ENCODE measurements around the gene CTTNBP2NL. TPM values are rescaled to one million over a fixed set of nuclear protein-coding genes. Genes with fewer than 3 reads are reported as not detected.
A peak's percentile ranks its signal among the peaks of the same experiment; 100 is the strongest.

CTTNBP2NL gene, protein sequence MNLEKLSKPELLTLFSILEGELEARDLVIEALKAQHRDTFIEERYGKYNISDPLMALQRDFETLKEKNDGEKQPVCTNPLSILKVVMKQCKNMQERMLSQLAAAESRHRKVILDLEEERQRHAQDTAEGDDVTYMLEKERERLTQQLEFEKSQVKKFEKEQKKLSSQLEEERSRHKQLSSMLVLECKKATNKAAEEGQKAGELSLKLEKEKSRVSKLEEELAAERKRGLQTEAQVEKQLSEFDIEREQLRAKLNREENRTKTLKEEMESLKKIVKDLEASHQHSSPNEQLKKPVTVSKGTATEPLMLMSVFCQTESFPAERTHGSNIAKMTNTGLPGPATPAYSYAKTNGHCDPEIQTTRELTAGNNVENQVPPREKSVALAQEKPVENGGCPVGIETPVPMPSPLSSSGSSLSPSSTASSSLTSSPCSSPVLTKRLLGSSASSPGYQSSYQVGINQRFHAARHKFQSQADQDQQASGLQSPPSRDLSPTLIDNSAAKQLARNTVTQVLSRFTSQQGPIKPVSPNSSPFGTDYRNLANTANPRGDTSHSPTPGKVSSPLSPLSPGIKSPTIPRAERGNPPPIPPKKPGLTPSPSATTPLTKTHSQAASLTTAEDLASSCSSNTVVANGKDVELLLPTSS
- total RNA-seq (2014; rRNA removed; shearing (Covaris generic)), result 13.3 and 18.5 TPM in 2 replicates
- 28.9 and 31.0 TPM in 2 replicates for polyA plus RNA-seq (2016; fragmentation: Nextera tagmentation; extraction: Ambion mirVana)
- long read RNA-seq, full-length matches to known transcripts, result 4 of 8 reads
- long read RNA-seq, partial matches to known transcripts, result 2 of 8 reads
- long read RNA-seq, other reads (novel, unspliced or antisense), result 2 of 8 reads

DNA sequence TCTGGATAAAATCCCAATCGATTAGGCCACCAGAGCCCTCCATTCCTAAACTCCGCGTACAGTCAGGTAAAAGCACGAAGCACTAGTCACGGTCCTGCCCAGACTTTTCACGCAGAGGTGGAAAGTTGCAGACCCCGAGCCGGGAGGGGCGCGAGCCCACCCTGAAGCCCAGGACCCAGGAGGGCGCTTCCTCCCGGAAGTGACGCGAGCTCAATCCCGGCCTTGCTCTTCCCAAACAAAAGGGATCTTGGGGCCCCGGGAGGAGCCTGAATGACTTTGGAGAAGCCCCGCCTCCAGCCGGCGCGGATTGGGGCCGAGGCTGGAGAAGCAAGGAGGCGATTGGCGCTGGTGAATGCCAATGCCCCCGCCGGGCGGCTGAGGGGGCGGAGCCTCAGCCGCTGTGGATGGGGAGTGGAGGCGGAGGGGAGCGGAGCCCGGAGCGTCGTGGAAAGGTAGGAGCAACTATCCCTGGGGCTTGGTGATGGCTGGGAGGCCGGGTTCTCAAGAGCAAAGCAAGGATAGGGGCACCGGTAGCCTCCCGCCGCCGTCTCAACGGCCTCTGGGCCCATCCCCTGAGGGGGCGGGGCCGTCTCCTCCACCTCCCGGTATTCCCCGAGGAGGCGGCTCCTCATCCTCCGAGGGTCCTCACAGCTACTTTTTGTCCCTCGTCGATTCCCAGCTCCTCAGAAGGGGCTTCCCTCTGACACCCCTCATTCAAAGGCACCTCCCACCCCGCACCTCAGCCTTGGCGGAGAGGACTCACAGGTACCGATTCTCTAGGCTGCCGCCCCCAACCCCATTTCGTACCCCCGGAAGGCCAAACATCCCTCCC, at the start of gene CTTNBP2NL:
Gene CTTNBP2NL, plus strand, starts transcription at position 394 of the 832 bp plus-strand sequence. CDS start 19,952 bp downstream, outside the sequence.
- no peaks in the 10 kb centered on the region for H3K36me3 ChIP-seq (ENCODE audit: insufficient read depth)

DNA sequence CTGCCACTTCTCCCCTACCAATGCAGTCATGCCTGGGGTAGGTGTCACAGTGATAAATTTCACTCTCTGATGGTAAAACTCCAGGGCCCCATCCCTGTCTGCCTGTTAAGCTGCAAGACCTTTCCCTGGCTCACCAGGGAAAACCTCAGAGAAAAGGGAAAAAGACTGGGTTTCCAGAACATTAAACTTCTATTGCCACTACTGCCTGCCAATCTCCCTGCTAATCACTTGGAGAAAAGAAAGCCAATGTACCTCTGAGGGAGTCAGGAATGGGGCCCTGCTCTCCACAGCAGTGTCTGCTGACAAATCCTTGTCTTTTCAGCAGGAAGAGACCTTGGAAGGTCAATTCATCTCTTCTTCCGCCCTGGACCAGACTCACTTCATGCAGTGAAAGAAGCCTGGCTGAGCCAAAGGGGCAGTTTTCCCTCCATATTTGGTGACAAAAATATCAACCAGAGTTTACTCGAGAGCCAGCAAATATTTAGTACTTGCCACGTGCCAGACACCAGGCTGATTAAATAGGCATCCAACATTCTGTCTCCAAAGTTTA, 49.1 kb upstream of the CTTNBP2NL start:
- Histone ChIP-seq H3F3A (replicated peaks; ENCODE audit: low read depth) (no peaks in the 10 kb centered on the region), H2AFZ (0 out of 2 replicates have a peak overlapping the region, but pooled peaks have one; percentile 38), H3K79me2 (replicated peaks; ENCODE audit: insufficient read depth) (no peaks in the 10 kb centered on the region), H3K9me2 (ENCODE audit: insufficient read depth) (no peaks in the 10 kb centered on the region), H4K20me1 (replicated peaks; ENCODE audit: insufficient read depth) (no peaks in the 10 kb centered on the region), H3K27me3 (ENCODE audit: insufficient read depth) (no peaks in the 10 kb centered on the region), H3K4me3 (no peak overlapping the region), H3K36me3 (ENCODE audit: insufficient read depth) (0 out of 2 replicates have a peak, but pooled peaks cover 3% of the 10 kb centered on the region), H3K27ac (ENCODE audit: low read depth) (no peak overlapping the region), H3K4me2 (no peak overlapping the region), H3K4me1 (ENCODE audit: insufficient read depth) (no peaks in the 10 kb centered on the region)
- H3K4me1 Mint-ChIP-seq, result no peaks in the 10 kb centered on the region
- no peak overlapping the region for H3K27ac Mint-ChIP-seq
- no peaks in the 10 kb centered on the region for H3K27me3 Mint-ChIP-seq (ENCODE audit: insufficient read depth, low read depth, poor library complexity)
- peaks cover 12% of the 10 kb centered on the region for H3K9me3 Mint-ChIP-seq
- peaks cover 7% of the 10 kb centered on the region for H3K36me3 Mint-ChIP-seq (ENCODE audit: low read depth)
- DNase-seq (ENCODE audit: low spot score) (no peak), ATAC-seq (no peak)
- H3K4me3 Mint-ChIP-seq, result no peak overlapping the region
- TF ChIP-seq, protein P1, sequence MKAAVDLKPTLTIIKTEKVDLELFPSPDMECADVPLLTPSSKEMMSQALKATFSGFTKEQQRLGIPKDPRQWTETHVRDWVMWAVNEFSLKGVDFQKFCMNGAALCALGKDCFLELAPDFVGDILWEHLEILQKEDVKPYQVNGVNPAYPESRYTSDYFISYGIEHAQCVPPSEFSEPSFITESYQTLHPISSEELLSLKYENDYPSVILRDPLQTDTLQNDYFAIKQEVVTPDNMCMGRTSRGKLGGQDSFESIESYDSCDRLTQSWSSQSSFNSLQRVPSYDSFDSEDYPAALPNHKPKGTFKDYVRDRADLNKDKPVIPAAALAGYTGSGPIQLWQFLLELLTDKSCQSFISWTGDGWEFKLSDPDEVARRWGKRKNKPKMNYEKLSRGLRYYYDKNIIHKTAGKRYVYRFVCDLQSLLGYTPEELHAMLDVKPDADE (IDR thresholded peaks at IDR 0.05), result no peak
- TF ChIP-seq NANOG (IDR thresholded peaks at IDR 0.05; ENCODE audit: borderline replicate concordance) (no peak), CREB1 (CRISPR knock-in tag; IDR thresholded peaks at IDR 0.05; ENCODE audit: low read depth) (no peak)
- TF ChIP-seq, protein P2, sequence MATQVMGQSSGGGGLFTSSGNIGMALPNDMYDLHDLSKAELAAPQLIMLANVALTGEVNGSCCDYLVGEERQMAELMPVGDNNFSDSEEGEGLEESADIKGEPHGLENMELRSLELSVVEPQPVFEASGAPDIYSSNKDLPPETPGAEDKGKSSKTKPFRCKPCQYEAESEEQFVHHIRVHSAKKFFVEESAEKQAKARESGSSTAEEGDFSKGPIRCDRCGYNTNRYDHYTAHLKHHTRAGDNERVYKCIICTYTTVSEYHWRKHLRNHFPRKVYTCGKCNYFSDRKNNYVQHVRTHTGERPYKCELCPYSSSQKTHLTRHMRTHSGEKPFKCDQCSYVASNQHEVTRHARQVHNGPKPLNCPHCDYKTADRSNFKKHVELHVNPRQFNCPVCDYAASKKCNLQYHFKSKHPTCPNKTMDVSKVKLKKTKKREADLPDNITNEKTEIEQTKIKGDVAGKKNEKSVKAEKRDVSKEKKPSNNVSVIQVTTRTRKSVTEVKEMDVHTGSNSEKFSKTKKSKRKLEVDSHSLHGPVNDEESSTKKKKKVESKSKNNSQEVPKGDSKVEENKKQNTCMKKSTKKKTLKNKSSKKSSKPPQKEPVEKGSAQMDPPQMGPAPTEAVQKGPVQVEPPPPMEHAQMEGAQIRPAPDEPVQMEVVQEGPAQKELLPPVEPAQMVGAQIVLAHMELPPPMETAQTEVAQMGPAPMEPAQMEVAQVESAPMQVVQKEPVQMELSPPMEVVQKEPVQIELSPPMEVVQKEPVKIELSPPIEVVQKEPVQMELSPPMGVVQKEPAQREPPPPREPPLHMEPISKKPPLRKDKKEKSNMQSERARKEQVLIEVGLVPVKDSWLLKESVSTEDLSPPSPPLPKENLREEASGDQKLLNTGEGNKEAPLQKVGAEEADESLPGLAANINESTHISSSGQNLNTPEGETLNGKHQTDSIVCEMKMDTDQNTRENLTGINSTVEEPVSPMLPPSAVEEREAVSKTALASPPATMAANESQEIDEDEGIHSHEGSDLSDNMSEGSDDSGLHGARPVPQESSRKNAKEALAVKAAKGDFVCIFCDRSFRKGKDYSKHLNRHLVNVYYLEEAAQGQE (IDR thresholded peaks at IDR 0.05; ENCODE audit: unreplicated experiment), result no peak

More for the DNA sequence above, at the start of gene CTTNBP2NL:
- Mint-ChIP-seq H3K27ac (peak within 1 kb of the TSS; percentile 99), H3K9me3 (no peaks in the 10 kb centered on the region), H3K36me3 (ENCODE audit: low read depth) (no peaks in the 10 kb centered on the region), H3K4me3 (peak within 1 kb of the TSS; percentile 98), H3K27me3 (ENCODE audit: insufficient read depth, low read depth, poor library complexity) (peaks cover 2% of the 10 kb centered on the region), H3K4me1 (peaks cover 42% of the 10 kb centered on the region)
- peak; percentile 90 for ATAC-seq
- TF ChIP-seq, protein P1 (IDR thresholded peaks at IDR 0.05), result peak; percentile 45; the same call in 1 of the 2 replicates
- peak; percentile 90 for TF ChIP-seq POLR2AphosphoS5 (IDR thresholded peaks at IDR 0.05; ENCODE audit: low read depth)
- TF ChIP-seq CREB1 (CRISPR knock-in tag; IDR thresholded peaks at IDR 0.05; ENCODE audit: low read depth), result peak; percentile 87
- TF ChIP-seq, protein P3, sequence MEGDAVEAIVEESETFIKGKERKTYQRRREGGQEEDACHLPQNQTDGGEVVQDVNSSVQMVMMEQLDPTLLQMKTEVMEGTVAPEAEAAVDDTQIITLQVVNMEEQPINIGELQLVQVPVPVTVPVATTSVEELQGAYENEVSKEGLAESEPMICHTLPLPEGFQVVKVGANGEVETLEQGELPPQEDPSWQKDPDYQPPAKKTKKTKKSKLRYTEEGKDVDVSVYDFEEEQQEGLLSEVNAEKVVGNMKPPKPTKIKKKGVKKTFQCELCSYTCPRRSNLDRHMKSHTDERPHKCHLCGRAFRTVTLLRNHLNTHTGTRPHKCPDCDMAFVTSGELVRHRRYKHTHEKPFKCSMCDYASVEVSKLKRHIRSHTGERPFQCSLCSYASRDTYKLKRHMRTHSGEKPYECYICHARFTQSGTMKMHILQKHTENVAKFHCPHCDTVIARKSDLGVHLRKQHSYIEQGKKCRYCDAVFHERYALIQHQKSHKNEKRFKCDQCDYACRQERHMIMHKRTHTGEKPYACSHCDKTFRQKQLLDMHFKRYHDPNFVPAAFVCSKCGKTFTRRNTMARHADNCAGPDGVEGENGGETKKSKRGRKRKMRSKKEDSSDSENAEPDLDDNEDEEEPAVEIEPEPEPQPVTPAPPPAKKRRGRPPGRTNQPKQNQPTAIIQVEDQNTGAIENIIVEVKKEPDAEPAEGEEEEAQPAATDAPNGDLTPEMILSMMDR (conservative IDR thresholded peaks at IDR 0.05; ENCODE audit: low read depth in 2 of 2), result no peak
- Histone ChIP-seq H3F3A (replicated peaks; ENCODE audit: low read depth) (no peaks in the 10 kb centered on the region), H4K20me1 (replicated peaks; ENCODE audit: insufficient read depth) (peaks cover 22% of the 10 kb centered on the region; the same call in 1 of the 2 replicates), H3K27me3 (ENCODE audit: insufficient read depth) (no peaks in the 10 kb centered on the region), H3K4me1 (ENCODE audit: insufficient read depth) (peaks cover 32% of the 10 kb centered on the region), H3K79me2 (replicated peaks; ENCODE audit: insufficient read depth) (peaks cover 48% of the 10 kb centered on the region), H3K27ac (ENCODE audit: low read depth) (peak within 1 kb of the TSS; percentile 95), H2AFZ (peak within 1 kb of the TSS; percentile 29; the same call in 1 of the 2 replicates), H3K4me3 (peak within 1 kb of the TSS; percentile 94), H3K4me2 (peak within 1 kb of the TSS; percentile 87), H3K9me2 (ENCODE audit: insufficient read depth) (no peaks in the 10 kb centered on the region)
- peak; percentile 99 for DNase-seq (ENCODE audit: low spot score)
